HepG2 (cell line): Measurements from ENCODE around the gene VTN. TPM values are rescaled to one million over a fixed set of nuclear protein-coding genes. Genes with fewer than 3 reads are reported as not detected.

ENCODE experiments used
- AHDC1 ChIP-seq: sonication (generic); formaldehyde crosslinking; IDR thresholded peaks from 2 replicates; pipeline ENCODE4 v1.5.1; 2020; ENCODE audit warnings: mild to moderate bottlenecking, missing genetic modification reagents, borderline replicate concordance
- CSRNP2 ChIP-seq: sonication (generic); formaldehyde crosslinking; conservative IDR thresholded peaks from 2 replicates; pipeline ENCODE4 v1.8.0; 2022; ENCODE audit warnings: low read depth, missing genetic modification reagents
- GZF1 ChIP-seq: sonication (generic); formaldehyde crosslinking; IDR thresholded peaks from 2 replicates; pipeline ENCODE4 v1.5.1; 2020; ENCODE audit warnings: mild to moderate bottlenecking, missing genetic modification reagents
- HNRNPLL ChIP-seq: fragments of 200-400 bp; formaldehyde crosslinking; IDR thresholded peaks from 2 replicates; pipeline ENCODE4 v1.6.1; 2017; ENCODE audit warnings: mild to moderate bottlenecking, low read depth, low read length; ENCODE audit not compliant: poor library complexity, severe bottlenecking
- MAF1 ChIP-seq: sonication (generic); formaldehyde crosslinking; IDR thresholded peaks from 2 replicates; pipeline ENCODE4 v1.5.0; 2020; ENCODE audit warnings: missing genetic modification reagents, borderline replicate concordance
- MED8 ChIP-seq: sonication (generic); formaldehyde crosslinking; IDR thresholded peaks from 2 replicates; pipeline ENCODE4 v1.8.1; 2023; ENCODE audit warnings: mild to moderate bottlenecking, missing genetic modification reagents; ENCODE audit not compliant: insufficient replicate concordance
- MTA3 ChIP-seq: sonication (generic); formaldehyde crosslinking; IDR thresholded peaks from 2 replicates; pipeline ENCODE4 v1.4.0; 2020; ENCODE audit warnings: missing genetic modification reagents
- PLRG1 ChIP-seq: fragments of 450-650 bp; conservative IDR thresholded peaks from 2 replicates; pipeline ENCODE4 v1.6.1; 2016
- SNAPC4 ChIP-seq: sonication (generic); formaldehyde crosslinking; IDR thresholded peaks from 2 replicates; pipeline ENCODE4 v1.4.0; 2020; ENCODE audit warnings: mild to moderate bottlenecking, missing genetic modification reagents
- YEATS4 ChIP-seq: sonication (generic); formaldehyde crosslinking; IDR thresholded peaks from 2 replicates; pipeline ENCODE4 v1.4.0; 2020; ENCODE audit warnings: missing genetic modification reagents, borderline replicate concordance
- ZFAT ChIP-seq: sonication (generic); formaldehyde crosslinking; conservative IDR thresholded peaks from 2 replicates; pipeline ENCODE4 v1.8.1; 2023; ENCODE audit warnings: missing genetic modification reagents, inconsistent platforms
- ZFP91 ChIP-seq: sonication (generic); formaldehyde crosslinking; IDR thresholded peaks from 2 replicates; pipeline ENCODE4 v1.9.0; 2022; ENCODE audit warnings: missing genetic modification reagents, mild to moderate bottlenecking, borderline replicate concordance
- ZSCAN20 ChIP-seq: sonication (generic); formaldehyde crosslinking; IDR thresholded peaks from 2 replicates; pipeline ENCODE4 v1.4.0; 2020; ENCODE audit warnings: missing genetic modification reagents, mild to moderate bottlenecking, borderline replicate concordance
- polyA plus RNA-seq, 8 experiments: library from polyadenylated mRNA; depleted of rRNA in 3 of 8; stranded (reverse) in 7 of 8; unstranded in 1 of 8; fragments of >200 nt; fragmentation: Illumina TruSeq in 4 of 8; extraction: Trizol in 4 of 8; gene quantifications; 2 replicates each; pipeline versions ENCODE4 v1.2.1 to v1.2.3, GENCODE V29; 2011 to 2016; ENCODE audit warnings: low read depth in 4 of 8, missing spikeins in 1 of 8, mixed read lengths in 1 of 8; ENCODE audit not compliant: insufficient read depth in 1 of 8
- total RNA-seq, 5 experiments: library from RNA; depleted of rRNA; stranded (reverse); fragments of >200 nt; fragmentation: Illumina TruSeq; extraction: Trizol; gene quantifications; 2 replicates each; pipeline ENCODE4 v1.2.3, GENCODE V29; 2016; ENCODE audit warnings: low read depth in 1 of 5

VTN gene
- total and polyA plus RNA-seq, 2 of the 13 experiments (the other 11 are each of a cell fraction or from before 2014, with no cell fraction given), result 108 to 131 TPM

- TF ChIP-seq SNAPC4 (CRISPR knock-in tag) (peak; percentile 72; the same call in 1 of the 2 replicates), ZFAT (CRISPR knock-in tag) (no peak), CSRNP2 (no peak), PLRG1 (no peak), HNRNPLL (no peak), YEATS4 (CRISPR knock-in tag) (peak; percentile 89), MED8 (no peak), MTA3 (CRISPR knock-in tag) (no peak; the same call in 1 of the 2 replicates), AHDC1 (CRISPR knock-in tag) (no peak), ZFP91 (CRISPR knock-in tag) (peak; percentile 84; the same call in 1 of the 2 replicates), MAF1 (no peak), ZSCAN20 (no peak), GZF1 (CRISPR knock-in tag) (no peak)
Observed at GRCh38 chr17:28357061-28357900, 12.8 kb downstream of the VTN start, which contains the start of gene POLDIP2 (continued).
